HepG2 (cell line): Measurements from ENCODE around the gene GAPDH. TPM values are rescaled to one million over a fixed set of nuclear protein-coding genes. Genes with fewer than 3 reads are reported as not detected.

ENCODE experiments used
- AKAP8 ChIP-seq: sonication (generic); formaldehyde crosslinking; IDR thresholded peaks from 2 replicates; pipeline ENCODE4 v1.5.1; 2020; ENCODE audit warnings: mild to moderate bottlenecking, missing genetic modification reagents
- FIP1L1 ChIP-seq: fragments of 200-400 bp; formaldehyde crosslinking; IDR thresholded peaks from 2 replicates; pipeline ENCODE4 v1.6.1; 2018; ENCODE audit warnings: low read depth, mild to moderate bottlenecking, low read length, moderate library complexity, borderline replicate concordance; ENCODE audit not compliant: insufficient read depth
- KDM2A ChIP-seq: sonication (generic); formaldehyde crosslinking; IDR thresholded peaks from 2 replicates; pipeline ENCODE4 v1.4.0; 2020; ENCODE audit warnings: low read depth, missing genetic modification reagents, borderline replicate concordance
- MTERF4 ChIP-seq: sonication (generic); formaldehyde crosslinking; IDR thresholded peaks from 2 replicates; pipeline ENCODE4 v1.8.0; 2023; ENCODE audit warnings: mild to moderate bottlenecking, missing genetic modification reagents
- MZF1 ChIP-seq: sonication (generic); formaldehyde crosslinking; IDR thresholded peaks from 2 replicates; pipeline ENCODE4 v1.8.1; 2023; ENCODE audit warnings: mild to moderate bottlenecking, missing genetic modification reagents, borderline replicate concordance
- SKI ChIP-seq: fragments of 450-650 bp; IDR thresholded peaks from one replicate; pipeline ENCODE4 v1.6.1; 2018; ENCODE audit warnings: mild to moderate bottlenecking; ENCODE audit not compliant: partially characterized antibody
- YEATS2 ChIP-seq: sonication (generic); formaldehyde crosslinking; IDR thresholded peaks from 2 replicates; pipeline ENCODE4 v1.4.0; 2020; ENCODE audit warnings: missing genetic modification reagents, borderline replicate concordance
- ZNF225 ChIP-seq: sonication (generic); formaldehyde crosslinking; IDR thresholded peaks from 2 replicates; pipeline ENCODE4 v1.4.0; 2020; ENCODE audit warnings: mild to moderate bottlenecking, missing genetic modification reagents
- ZNF234 ChIP-seq: sonication (generic); formaldehyde crosslinking; conservative IDR thresholded peaks from 2 replicates; pipeline ENCODE4 v1.5.1; 2020; ENCODE audit warnings: mild to moderate bottlenecking, missing genetic modification reagents
- ZNF275 ChIP-seq: sonication (generic); formaldehyde crosslinking; IDR thresholded peaks from 2 replicates; pipeline ENCODE4 v1.8.0; 2022; ENCODE audit warnings: missing genetic modification reagents, mild to moderate bottlenecking, inconsistent platforms, borderline replicate concordance
- ZNF282 ChIP-seq: fragments of 450-650 bp; IDR thresholded peaks from 2 replicates; pipeline ENCODE4 v1.6.1; 2018; ENCODE audit not compliant: partially characterized antibody
- ZNF768 ChIP-seq: sonication (generic); formaldehyde crosslinking; IDR thresholded peaks from 2 replicates; pipeline ENCODE4 v1.4.0; 2020; ENCODE audit warnings: missing genetic modification reagents
- ZNF784 ChIP-seq: sonication (generic); formaldehyde crosslinking; IDR thresholded peaks from 2 replicates; pipeline ENCODE4 v1.5.1; 2020; ENCODE audit warnings: missing genetic modification reagents, mild to moderate bottlenecking, borderline replicate concordance
- polyA plus RNA-seq, 8 experiments: library from polyadenylated mRNA; depleted of rRNA in 3 of 8; stranded (reverse) in 7 of 8; unstranded in 1 of 8; fragments of >200 nt; fragmentation: Illumina TruSeq in 4 of 8; extraction: Trizol in 4 of 8; gene quantifications; 2 replicates each; pipeline versions ENCODE4 v1.2.1 to v1.2.3, GENCODE V29; 2011 to 2016; ENCODE audit warnings: low read depth in 4 of 8, missing spikeins in 1 of 8, mixed read lengths in 1 of 8; ENCODE audit not compliant: insufficient read depth in 1 of 8
- total RNA-seq, 5 experiments: library from RNA; depleted of rRNA; stranded (reverse); fragments of >200 nt; fragmentation: Illumina TruSeq; extraction: Trizol; gene quantifications; 2 replicates each; pipeline ENCODE4 v1.2.3, GENCODE V29; 2016; ENCODE audit warnings: low read depth in 1 of 5
- TF ChIP-seq, protein P1 (sequence below): sonication (generic); formaldehyde crosslinking; IDR thresholded peaks from 2 replicates; pipeline ENCODE4 v1.5.0; 2020; ENCODE audit warnings: mild to moderate bottlenecking, missing genetic modification reagents
- TF ChIP-seq, protein P2 (sequence below), 2 experiments: sonication (generic) in 1 of 2; formaldehyde crosslinking in 1 of 2; IDR thresholded peaks; 2 replicates each; pipeline versions ENCODE4 v1.4.0 to v1.6.1; 2018 to 2020; ENCODE audit warnings: missing genetic modification reagents in 2 of 2, borderline replicate concordance in 1 of 2, low read depth in 1 of 2, mild to moderate bottlenecking in 1 of 2, missing biosample characterization in 1 of 2
- TF ChIP-seq, protein P3 (sequence below): sonication (generic); formaldehyde crosslinking; IDR thresholded peaks from 2 replicates; pipeline ENCODE4 v1.9.0; 2022; ENCODE audit warnings: missing genetic modification reagents, mild to moderate bottlenecking, borderline replicate concordance

The GAPDH gene
- total and polyA plus RNA-seq, 2 of the 13 experiments (the other 11 are each of a cell fraction or from before 2014, with no cell fraction given): 3,038 to 12,722 TPM

DNA sequence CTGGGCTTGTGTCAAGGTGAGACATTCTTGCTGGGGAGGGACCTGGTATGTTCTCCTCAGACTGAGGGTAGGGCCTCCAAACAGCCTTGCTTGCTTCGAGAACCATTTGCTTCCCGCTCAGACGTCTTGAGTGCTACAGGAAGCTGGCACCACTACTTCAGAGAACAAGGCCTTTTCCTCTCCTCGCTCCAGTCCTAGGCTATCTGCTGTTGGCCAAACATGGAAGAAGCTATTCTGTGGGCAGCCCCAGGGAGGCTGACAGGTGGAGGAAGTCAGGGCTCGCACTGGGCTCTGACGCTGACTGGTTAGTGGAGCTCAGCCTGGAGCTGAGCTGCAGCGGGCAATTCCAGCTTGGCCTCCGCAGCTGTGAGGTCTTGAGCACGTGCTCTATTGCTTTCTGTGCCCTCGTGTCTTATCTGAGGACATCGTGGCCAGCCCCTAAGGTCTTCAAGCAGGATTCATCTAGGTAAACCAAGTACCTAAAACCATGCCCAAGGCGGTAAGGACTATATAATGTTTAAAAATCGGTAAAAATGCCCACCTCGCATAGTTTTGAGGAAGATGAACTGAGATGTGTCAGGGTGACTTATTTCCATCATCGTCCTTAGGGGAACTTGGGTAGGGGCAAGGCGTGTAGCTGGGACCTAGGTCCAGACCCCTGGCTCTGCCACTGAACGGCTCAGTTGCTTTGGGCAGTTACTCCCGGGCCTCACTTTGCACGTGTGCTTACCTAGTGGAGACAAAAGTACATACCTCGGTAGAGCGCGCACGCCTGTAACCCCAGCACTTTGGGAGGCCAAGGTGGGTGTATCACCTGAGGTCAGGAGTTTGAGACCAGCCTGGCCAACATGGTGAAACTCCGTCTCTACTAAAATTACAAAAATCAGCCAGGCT lies 4.3 kb downstream of the GAPDH start (continued):
- TF ChIP-seq, protein P1, sequence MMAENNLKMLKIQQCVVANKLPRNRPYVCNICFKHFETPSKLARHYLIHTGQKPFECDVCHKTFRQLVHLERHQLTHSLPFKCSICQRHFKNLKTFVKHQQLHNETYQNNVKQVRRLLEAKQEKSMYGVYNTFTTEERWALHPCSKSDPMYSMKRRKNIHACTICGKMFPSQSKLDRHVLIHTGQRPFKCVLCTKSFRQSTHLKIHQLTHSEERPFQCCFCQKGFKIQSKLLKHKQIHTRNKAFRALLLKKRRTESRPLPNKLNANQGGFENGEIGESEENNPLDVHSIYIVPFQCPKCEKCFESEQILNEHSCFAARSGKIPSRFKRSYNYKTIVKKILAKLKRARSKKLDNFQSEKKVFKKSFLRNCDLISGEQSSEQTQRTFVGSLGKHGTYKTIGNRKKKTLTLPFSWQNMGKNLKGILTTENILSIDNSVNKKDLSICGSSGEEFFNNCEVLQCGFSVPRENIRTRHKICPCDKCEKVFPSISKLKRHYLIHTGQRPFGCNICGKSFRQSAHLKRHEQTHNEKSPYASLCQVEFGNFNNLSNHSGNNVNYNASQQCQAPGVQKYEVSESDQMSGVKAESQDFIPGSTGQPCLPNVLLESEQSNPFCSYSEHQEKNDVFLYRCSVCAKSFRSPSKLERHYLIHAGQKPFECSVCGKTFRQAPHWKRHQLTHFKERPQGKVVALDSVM (CRISPR knock-in tag): no peak
- TF ChIP-seq YEATS2 (CRISPR knock-in tag): 0 out of 2 replicates have a peak, but pooled peaks have one; percentile 12
- TF ChIP-seq ZNF234 (CRISPR knock-in tag): no peak
- no peak for TF ChIP-seq ZNF784 (CRISPR knock-in tag)
- TF ChIP-seq MTERF4 (CRISPR knock-in tag): no peak
- TF ChIP-seq SKI: no peak
- no peak for TF ChIP-seq ZNF282
- TF ChIP-seq ZNF275 (CRISPR knock-in tag): no peak
- no peak for TF ChIP-seq ZNF225 (CRISPR knock-in tag)
- TF ChIP-seq ZNF768 (CRISPR knock-in tag): no peak
- TF ChIP-seq, protein P2, sequence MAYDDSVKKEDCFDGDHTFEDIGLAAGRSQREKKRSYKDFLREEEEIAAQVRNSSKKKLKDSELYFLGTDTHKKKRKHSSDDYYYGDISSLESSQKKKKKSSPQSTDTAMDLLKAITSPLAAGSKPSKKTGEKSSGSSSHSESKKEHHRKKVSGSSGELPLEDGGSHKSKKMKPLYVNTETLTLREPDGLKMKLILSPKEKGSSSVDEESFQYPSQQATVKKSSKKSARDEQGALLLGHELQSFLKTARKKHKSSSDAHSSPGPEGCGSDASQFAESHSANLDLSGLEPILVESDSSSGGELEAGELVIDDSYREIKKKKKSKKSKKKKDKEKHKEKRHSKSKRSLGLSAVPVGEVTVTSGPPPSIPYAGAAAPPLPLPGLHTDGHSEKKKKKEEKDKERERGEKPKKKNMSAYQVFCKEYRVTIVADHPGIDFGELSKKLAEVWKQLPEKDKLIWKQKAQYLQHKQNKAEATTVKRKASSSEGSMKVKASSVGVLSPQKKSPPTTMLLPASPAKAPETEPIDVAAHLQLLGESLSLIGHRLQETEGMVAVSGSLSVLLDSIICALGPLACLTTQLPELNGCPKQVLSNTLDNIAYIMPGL (CRISPR knock-in tag; IDR thresholded peaks at IDR 0.05; ENCODE audit: borderline replicate concordance in 1 of 2, low read depth in 1 of 2): no peak
- TF ChIP-seq AKAP8 (CRISPR knock-in tag): peak; percentile 30; the same call in 1 of the 2 replicates
- TF ChIP-seq MZF1 (CRISPR knock-in tag): no peak
- 0 out of 2 replicates have a peak, but pooled peaks have one; percentile 23 for TF ChIP-seq FIP1L1
- TF ChIP-seq, protein P3, sequence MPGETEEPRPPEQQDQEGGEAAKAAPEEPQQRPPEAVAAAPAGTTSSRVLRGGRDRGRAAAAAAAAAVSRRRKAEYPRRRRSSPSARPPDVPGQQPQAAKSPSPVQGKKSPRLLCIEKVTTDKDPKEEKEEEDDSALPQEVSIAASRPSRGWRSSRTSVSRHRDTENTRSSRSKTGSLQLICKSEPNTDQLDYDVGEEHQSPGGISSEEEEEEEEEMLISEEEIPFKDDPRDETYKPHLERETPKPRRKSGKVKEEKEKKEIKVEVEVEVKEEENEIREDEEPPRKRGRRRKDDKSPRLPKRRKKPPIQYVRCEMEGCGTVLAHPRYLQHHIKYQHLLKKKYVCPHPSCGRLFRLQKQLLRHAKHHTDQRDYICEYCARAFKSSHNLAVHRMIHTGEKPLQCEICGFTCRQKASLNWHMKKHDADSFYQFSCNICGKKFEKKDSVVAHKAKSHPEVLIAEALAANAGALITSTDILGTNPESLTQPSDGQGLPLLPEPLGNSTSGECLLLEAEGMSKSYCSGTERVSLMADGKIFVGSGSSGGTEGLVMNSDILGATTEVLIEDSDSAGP: peak; percentile 42; the same call in 1 of the 2 replicates
- peak; percentile 59 for TF ChIP-seq KDM2A (CRISPR knock-in tag)
